Hippocampal formation (tissue), 2 donors: ENCODE measurements around the gene POPDC2.
"Not testable (repeated sequence)": the region's sequence is repeated elsewhere in the genome, so short reads cannot be mapped to it uniquely, and the experiment has no call there.

Experiments used
- DNase-seq, 2 donors: peaks; one replicate each; lab custom pipeline; 2025; lab: John Stamatoyannopoulos, UW

POPDC2 gene

GRCh38 chr3:119660474-119661440 lies at the start of gene POPDC2:
Gene POPDC2, minus strand, starts transcription at chr3:119660589. Its CDS starts 166 bp downstream, at chr3:119660423.
- no peak for DNase-seq

GRCh38 chr3:119703820-119704531 lies 43.6 kb upstream of the POPDC2 start:
- DNase-seq = no peak

GRCh38 chr3:119702530-119703527 lies 42.4 kb upstream of the POPDC2 start, which contains the start of gene CFAP91:
Gene CFAP91, plus strand, starts transcription at chr3:119703022. Its CDS starts 77 bp downstream, at chr3:119703099.
- peak; percentile 89 to 92 for DNase-seq

- no peak for DNase-seq
Measured at GRCh38 chr3:119700920-119701734, 40.7 kb upstream of the POPDC2 start.

- no peak for DNase-seq
Measured at GRCh38 chr3:119700269-119700919, 40.0 kb upstream of the POPDC2 start.

GRCh38 chr3:119697394-119697793 lies 37.0 kb upstream of the POPDC2 start:
- no peak for DNase-seq

GRCh38 chr3:119695480-119695879 lies 35.1 kb upstream of the POPDC2 start:
- DNase-seq = no peak

- DNase-seq = no peak
Measured at GRCh38 chr3:119690043-119690656, 29.8 kb upstream of the POPDC2 start.

GRCh38 chr3:119683421-119683820 lies 23.0 kb upstream of the POPDC2 start:
- no peak for DNase-seq

GRCh38 chr3:119681279-119681678 lies 20.9 kb upstream of the POPDC2 start:
- no peak for DNase-seq

- no peak for DNase-seq
Measured at GRCh38 chr3:119679874-119680273, 19.5 kb upstream of the POPDC2 start.

GRCh38 chr3:119678209-119678608 lies 17.8 kb upstream of the POPDC2 start:
- DNase-seq = not testable (repeated sequence)

GRCh38 chr3:119677641-119677934 lies 17.2 kb upstream of the POPDC2 start:
- no peak for DNase-seq

GRCh38 chr3:119676771-119677640 lies 16.6 kb upstream of the POPDC2 start, which contains the start of gene COX17:
Gene COX17, minus strand, starts transcription at chr3:119677406. Its CDS starts 96 bp downstream, at chr3:119677310.
- DNase-seq = peak; percentile 88 to 90

- DNase-seq = no peak
Measured at GRCh38 chr3:119676020-119676419, 15.6 kb upstream of the POPDC2 start.

GRCh38 chr3:119675188-119675874 lies 14.9 kb upstream of the POPDC2 start:
- no peak for DNase-seq

GRCh38 chr3:119673875-119674274 lies 13.5 kb upstream of the POPDC2 start:
- no peak for DNase-seq

- no peak for DNase-seq
Measured at GRCh38 chr3:119672776-119673175, 12.4 kb upstream of the POPDC2 start.
